Stimulated activated CD4-positive, alpha-beta T cell treated with anti-CD3 and anti-CD28 coated beads, Interleukin-4, amount 100 ng/mL, for 48 hours (primary cell): ENCODE results near the gene LIPI.
"Not testable (repeated sequence)": the region's sequence is repeated elsewhere in the genome, so short reads cannot be mapped to it uniquely, and the experiment has no call there.

Experiments
- DNase-seq, 2 donors: peaks; one replicate each; pipeline ENCODE4 v3.0.0-alpha.2; 2020; ENCODE audit warnings: low read depth in 2 of 2

The LIPI gene

GRCh38 chr21:14074177-14074576 is 136.6 kb downstream of the LIPI start:
- no peak for DNase-seq

DNA sequence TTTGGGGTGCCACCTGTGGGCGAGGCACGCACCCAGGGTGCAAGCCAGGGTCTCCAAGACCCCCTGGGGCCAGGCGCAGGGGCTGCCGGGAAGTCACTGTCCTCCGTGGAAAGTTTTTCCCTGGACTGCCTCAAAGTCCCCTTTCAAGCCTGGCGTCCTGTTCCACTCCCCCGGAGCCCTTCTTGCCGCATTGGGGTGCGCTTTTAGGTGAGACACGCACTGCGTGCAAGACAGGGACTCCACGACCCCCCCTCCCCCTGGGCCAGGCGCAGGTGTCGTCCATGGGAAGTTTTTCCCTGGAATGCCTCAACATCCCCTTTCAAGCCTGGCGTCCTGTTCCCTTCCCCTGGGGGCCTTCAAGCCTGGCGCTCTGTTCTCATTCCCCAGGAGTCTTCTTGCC is 137.1 kb downstream of the LIPI start:
- no peak for DNase-seq

- DNase-seq = no peak
These were observed 137.8 kb downstream of the LIPI start for GRCh38 chr21:14072761-14073535.

DNA sequence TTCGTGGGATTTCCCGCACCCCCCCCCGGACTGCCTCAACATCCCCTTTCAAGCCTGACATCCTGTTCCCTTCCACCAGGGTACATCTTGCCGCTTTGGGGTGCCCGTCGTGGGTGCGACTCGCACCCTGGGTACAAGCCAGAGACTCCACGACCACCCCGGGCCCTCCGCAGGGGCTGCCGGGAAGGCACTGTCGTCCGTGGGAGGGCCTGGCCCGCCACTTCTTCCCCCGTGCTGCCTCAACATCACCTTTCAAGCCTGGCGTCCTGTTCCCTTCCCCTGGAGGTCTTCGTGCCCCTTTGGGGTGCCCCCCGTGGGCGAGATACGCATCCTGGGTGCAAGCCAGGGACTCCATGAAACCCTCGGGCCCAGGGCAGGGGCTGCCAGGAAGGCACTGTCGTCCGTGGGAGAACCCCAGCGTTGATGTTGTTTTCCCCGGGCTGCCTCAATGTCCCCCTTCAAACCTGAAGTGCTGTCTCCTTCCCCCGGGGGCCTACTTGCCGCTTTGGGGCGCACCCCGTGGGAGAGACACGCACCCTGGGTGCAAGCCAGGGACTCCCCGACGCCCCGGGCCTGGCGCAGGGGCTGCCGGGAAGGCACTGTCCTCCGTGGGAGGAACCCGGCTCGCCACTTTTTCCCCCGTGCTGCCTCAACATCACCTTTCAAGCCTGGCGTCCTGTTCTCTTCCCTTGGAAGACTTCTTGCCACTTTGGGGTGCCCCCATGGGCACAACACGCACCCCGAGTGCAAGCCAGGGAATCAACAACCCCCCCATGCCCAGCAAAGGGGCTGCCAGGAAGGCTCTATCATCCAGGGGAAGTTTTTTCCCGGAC is 138.6 kb downstream of the LIPI start:
- DNase-seq = no peak

DNA sequence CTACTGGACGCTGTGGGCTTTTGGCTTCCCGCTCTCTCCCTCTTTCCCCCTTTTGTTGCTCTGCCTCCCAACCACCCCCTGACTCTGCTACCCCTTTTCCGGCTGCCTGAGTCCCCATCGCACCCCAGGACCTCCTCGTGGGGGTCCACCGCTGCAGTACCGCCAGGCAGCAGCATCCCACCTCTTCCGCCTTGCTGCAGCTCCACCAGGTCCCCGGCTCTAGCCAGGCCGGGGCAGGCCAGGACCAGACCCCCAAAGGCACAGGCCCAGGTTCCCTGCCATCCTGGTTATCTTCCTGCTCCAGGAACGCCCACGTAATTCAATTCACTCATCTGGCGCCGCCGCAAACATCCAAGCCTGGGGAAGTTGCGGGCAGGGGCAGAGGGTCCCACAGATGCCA is 139.8 kb downstream of the LIPI start:
- DNase-seq = no peak

DNA sequence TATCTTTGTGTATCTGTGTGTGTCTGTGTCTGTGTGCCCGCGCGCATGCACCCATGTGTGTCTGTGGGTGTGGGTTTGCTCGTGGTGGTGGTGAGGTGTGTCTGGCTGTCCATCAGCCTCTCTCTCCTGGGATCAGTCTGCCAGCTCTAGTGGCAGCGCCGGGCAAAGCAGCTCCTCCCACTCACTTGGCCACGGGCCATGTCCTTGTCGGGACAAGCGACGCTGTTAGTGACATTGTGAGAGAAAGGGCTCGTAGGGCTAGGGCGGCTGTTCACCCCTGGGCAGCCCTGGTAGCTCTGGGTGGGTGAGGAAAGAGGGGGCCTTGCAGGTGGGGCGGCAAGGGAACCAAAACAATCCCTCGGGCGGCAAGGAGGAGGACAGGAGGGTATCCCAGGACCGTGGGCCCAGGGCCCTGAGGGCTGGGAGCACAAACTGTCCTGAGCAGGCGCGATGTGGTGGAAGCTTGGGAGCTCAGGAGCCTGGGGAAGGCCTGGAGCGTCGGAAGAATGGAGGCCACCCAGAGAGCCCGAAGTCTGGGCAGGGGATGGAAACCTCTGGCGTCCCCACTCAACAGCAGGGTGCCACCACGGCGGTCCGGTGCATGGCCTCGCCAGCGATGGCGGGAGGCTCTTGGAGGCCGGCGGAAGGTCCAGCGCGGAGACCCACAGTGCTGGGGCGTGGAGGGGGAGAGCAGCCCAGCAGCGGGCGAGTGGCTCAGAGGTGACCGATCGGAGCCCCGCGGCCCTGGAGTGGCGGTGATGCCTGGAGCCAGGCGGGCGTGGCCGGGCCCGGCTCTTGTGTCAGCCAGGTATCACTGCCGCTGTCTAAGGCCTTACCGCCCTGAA is 140.5 kb downstream of the LIPI start:
- no peak for DNase-seq

DNA sequence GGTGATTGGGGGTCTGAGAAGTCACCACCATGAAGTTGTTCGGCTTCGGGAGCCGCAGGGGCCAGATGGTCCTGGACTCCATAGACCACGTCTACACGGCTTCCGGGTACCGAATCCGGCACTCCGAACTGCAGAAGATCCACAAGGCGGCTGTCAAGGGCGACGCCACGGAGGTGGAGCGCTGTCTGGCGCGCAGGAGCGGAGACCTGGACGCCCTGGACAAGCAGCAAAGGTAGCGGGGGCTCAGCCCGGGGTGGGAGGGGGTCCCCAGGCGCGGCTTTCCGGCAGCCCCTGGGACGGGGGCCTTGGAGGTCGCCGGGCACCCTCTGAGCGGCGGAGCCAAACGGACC is 146.5 kb downstream of the LIPI start:
- DNase-seq = no peak

DNA sequence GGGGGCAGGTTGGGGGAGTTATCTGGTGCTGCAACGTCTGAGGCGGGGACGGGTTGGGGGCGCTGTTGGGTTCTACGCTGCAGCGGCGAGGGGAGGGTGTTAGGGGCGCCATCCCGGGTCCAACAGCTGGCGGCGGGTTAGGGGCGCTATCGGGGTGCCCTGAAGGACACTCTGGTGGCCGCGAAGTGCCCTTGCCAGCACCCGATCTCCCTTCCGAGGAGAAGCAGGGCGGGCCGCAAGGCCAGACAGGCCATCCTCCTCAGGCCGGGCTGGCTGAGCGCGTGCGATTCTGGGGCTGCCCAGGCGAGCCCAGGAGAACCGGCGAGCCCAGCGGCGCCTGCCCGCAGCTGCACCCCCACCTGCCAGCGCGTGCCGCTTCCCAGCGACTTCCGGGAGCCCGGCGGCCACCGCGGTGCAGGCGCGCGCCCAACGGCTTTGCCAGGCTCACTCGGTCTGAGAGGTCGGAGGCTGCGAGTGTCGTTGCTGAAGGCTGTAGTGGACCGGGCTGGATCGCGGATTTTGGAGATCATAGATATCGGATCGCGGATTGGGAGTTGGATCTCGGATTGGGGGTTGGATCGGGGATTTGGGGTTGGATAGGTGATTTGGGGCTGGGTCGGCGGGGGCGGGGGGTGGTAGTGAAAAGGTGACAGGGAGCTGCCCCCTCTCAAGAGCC is 147.0 kb downstream of the LIPI start:
- not testable (repeated sequence) for DNase-seq

GRCh38 chr21:14062684-14063083 is 148.1 kb downstream of the LIPI start:
- DNase-seq = not testable (repeated sequence)

GRCh38 chr21:14061820-14062219 is 148.9 kb downstream of the LIPI start:
- not testable (repeated sequence) for DNase-seq

DNA sequence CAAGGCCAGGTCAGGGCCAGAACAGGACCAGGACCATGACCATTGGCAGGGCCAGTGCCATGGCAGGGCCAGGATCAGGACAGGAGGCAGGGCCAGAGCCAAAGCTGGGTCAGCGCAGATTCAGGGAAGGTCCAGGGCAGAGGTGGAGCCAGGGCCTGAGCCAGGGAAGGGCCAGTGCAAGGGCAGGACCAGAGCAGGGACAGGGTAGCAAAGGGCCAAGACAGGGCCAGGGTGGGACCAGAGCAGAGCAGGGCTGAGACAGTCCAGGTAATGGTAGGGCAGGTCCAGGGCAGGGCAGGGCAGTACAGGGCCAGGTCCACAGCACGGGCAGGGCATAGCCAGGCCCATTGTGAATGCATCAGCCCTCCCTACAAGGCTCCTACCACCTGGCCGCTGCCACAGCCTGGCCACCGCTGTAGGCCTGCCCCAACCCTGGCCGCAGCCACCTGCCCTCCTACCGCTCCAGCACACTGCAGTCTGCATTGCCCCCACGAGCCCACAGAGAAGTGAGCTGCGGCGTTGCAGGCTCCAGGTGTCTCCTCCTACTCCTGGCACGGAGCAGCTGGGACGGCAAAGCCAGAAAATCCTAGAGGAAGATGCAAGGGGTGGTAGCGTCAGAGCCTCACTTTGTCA is 151.6 kb downstream of the LIPI start:
- DNase-seq = not testable (repeated sequence)
